ENCODE results near the gene ZNF672. TPM values are rescaled to one million over a fixed set of nuclear protein-coding genes. Genes with fewer than 3 reads are reported as not detected.
"Not testable (repeated sequence)": the region's sequence is repeated elsewhere in the genome, so short reads cannot be mapped to it uniquely, and the experiment has no call there.

ZNF672 gene
- polyA plus RNA-seq (ENCODE audit: insufficient read length in 10 of 10) = 10 to 100 TPM; 14.7 to 18.2 (median 16.4) TPM
- long read RNA-seq, donor 1, partial matches to known transcripts = 0 of 1 reads
- long read RNA-seq, donor 1, other reads (novel, unspliced or antisense) = 0 of 1 reads
- long read RNA-seq, donor 2, partial matches to known transcripts = 0 of 2 reads
- long read RNA-seq, donor 2, other reads (novel, unspliced or antisense) = 0 of 2 reads
- long read RNA-seq, donor 3 = 0 reads
- long read RNA-seq, donor 4, transcript ZNF672-201 (4 exons, 2,989 nt) = major isoform, 5 of 6 reads
- long read RNA-seq, donor 4, partial matches to known transcripts = 0 of 6 reads
- long read RNA-seq, donor 4, other reads (novel, unspliced or antisense) = 0 of 6 reads
- long read RNA-seq, donor 5, transcript ZNF672-201 (4 exons, 2,989 nt) = major isoform, 6 of 6 reads
- long read RNA-seq, donor 5, partial matches to known transcripts = 0 of 6 reads
- long read RNA-seq, donor 5, other reads (novel, unspliced or antisense) = 0 of 6 reads
- long read RNA-seq, donor 6, transcript ZNF672-201 (4 exons, 2,989 nt) = major isoform, 5 of 6 reads
- long read RNA-seq, donor 6, partial matches to known transcripts = 0 of 6 reads
- long read RNA-seq, donor 6, other reads (novel, unspliced or antisense) = 0 of 6 reads
- long read RNA-seq, donor 7, partial matches to known transcripts = 0 of 1 reads
- long read RNA-seq, donor 7, other reads (novel, unspliced or antisense) = 0 of 1 reads
- long read RNA-seq, donor 8, partial matches to known transcripts = 0 of 3 reads
- long read RNA-seq, donor 8, other reads (novel, unspliced or antisense) = 0 of 3 reads
- long read RNA-seq, donor 9, partial matches to known transcripts = 0 of 3 reads
- long read RNA-seq, donor 9, other reads (novel, unspliced or antisense) = 0 of 3 reads

DNA sequence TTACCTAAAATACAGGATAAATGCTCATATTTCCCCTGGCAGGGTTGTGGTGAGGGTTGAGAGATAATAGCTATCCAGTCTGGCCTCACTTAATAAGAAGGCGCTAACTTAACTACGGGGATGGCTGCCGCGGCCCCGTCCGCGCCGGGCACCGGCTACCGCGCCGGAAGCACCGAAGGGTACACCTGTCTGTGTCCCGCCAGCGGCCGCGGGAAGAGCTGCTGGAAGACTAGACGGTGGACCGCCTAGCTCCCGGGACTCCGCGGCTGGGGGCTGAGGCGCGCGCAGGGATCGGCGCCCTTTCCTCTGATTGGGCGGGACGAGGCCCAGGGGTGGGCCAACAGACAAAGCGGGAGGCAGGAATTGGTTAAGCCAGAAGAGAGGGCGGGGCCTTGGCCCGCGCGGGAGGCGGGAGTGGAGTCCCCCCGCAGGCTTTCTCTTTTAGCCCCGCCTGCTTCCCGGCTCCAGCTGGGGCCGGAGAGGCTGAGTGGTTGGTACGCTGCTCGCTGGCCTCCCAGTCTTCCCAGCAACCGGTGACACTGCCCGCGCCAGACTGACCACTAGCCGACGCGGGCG, at the start of gene ZNF672:
Gene ZNF672, plus strand, starts transcription at position 444 of the 576 bp plus-strand sequence. CDS start 9,051 bp downstream, outside the sequence.
- peak; percentile 98 to 99 (median 99) for DNase-seq

DNA sequence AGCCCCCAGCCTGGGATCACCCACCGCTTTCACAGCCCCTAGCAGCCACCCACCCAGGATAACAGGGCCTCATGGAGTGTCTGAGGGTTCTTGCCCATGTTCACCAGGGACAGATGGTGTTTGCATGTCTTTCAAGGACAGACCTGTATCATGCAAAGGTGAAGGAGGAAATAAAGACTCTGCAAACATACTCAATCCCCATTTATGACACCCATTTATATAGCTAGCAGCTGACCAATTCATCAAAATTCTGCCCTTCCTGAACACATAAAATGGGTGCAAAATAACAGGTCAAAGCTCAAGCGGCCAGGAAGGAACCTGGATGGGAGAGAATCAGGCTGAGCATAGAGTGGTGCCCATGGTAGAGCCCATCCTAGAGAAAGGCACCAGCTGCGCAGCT, 49.7 kb upstream of the ZNF672 start:
- DNase-seq = no peak

DNA sequence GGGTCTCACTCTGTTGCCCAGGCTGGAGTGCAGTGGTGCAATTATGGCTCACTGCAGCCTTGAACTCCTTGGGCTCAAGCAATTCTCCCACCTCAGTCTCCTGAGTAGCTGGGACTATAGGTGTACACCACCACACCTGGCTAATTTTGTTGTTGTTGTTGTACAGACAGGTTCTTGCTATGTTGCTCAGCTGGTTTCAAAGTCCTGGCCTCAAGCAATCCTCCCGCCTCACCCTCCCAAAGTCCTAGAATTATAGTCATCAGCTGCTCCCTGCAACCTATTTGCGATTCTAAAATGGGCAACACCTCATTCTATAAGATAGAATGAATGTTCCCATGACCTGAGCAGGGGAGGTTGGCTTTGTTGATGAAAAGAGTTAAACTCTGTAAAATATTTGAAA, 48.7 kb upstream of the ZNF672 start:
- not testable (repeated sequence) for DNase-seq

DNA sequence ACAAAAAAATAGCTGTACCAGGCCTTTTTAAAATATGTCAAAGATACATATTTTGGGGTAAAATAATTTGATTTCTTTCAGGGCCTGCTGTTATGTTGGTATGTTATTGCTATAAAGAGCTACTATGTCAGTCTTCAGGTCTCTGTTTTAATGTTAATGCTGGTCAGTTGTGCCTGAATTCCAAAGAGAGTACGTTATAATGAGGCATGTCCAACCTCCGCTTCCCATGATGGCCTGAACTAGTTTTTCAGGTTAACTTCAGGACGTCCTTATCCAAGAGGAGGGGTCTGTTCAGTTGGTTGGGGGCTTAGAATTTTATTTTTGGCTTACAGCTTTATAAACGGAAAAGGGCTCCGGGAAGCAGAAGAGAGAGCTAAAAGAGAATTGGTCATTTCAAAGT, 47.6 kb upstream of the ZNF672 start:
- DNase-seq = no peak

DNA sequence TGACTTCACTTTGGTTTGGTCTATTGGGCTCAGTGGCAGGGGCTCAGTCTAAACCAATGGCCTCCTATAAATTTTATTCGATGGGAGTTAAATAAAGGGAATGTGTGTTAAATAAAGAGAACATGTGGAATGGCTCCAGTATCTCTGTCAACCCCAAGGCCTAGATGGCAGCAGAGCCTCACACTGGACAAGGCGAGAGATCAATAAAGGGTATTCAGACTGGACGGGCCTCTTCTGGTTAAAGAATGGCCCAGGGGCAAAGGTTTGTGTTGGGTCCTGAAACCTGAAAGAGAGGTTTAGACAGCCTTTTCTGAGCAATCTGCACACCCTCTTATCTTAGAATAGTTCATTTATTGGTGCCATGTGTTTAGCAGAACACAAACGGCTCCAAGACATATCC, 47.0 kb upstream of the ZNF672 start:
- no peak for DNase-seq

DNA sequence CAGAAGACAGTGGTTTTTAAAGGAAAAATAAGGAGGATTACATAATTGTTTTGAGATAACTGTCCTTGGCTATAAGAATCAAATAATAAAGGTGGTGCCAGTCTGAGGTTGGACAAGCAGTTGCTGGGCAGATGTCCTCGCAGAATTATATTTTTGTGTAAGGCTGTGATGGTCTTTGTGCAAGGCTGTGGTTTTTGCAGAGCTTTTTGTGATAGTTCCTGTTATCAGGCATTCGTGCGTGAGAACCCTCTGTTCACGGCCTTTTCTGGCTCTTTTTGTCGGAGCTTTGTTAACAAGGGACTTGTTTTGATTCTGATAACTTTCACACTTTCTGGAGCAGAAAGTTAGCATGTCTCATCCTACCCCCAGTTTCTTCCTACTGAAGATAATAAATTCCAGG, 45.7 kb upstream of the ZNF672 start:
- no peak for DNase-seq

DNA sequence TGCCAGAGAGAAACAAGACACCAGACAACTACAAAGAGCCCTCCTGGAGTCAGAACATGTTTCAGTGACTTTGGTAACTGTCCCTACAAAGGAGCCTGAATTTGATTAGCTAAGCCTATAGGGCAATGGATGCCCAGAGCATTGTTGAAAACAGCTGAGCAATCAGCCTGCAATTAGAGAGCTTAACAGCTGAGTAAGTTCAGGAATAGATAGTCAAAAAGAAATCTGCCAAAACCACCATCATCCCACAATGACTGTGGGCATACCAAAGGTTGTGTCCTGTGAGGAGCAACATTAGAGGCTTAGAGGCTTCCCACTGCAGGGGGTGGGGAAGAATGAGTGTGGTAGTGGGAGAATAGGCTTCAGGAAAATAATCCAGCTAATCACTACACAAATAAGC, 44.4 kb upstream of the ZNF672 start:
- DNase-seq = no peak

DNA sequence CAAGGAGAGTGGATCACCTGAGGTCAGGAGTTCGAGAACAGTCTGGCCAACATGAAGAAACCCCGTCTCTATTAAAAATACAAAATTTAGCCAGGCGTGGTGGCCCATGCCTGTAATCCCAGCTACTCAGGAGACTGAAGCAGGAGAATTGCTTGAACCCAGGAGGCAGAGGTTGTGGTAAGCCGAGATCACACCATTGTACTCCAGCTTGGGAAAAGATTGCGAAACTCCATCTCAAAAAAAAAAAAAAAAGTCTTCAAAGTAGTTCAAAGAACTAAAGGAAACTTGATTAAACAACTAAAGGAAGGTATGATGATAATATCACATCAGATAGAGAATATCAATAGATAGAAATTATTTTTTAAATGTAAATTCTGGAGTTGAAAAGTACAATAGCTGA, 43.4 kb upstream of the ZNF672 start:
- DNase-seq = not testable (repeated sequence)

DNA sequence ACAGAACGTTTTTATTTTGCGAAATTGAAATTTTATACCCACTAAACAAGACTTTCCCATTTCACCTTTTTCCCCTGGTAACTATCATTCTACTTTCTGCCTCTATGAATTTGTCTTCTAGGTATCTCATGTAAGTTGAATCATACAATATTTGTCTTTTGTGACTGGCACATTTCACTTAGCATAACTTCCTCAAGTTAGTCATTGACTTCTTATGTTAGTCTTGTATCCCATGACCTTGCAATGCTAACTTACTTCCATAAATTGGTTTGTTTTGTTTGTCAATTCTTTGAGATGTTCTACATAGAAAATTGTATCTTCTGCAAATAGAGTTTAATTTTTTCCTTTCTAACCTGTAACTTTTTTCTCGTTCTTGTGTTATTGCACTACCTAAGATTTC, 39.2 kb upstream of the ZNF672 start:
- no peak for DNase-seq

DNA sequence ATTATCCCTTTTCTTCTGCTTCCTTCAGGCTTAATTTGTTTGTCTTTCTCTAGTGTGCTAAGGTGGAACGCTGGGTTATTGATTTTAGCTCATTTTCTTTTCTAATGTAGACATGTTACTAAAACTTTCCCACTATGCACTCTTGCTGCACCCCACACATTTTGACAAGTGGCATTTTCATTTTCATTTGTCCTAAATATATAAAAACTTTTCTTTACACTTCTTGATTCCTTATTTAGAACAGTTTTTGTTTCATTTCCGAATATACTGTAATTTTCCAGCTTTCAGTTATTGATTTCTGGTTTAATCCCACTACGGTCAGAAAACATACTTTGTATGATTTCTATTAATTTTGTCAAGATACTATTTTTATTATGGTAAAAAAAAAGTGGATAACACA, 37.6 kb upstream of the ZNF672 start:
- DNase-seq = no peak

DNA sequence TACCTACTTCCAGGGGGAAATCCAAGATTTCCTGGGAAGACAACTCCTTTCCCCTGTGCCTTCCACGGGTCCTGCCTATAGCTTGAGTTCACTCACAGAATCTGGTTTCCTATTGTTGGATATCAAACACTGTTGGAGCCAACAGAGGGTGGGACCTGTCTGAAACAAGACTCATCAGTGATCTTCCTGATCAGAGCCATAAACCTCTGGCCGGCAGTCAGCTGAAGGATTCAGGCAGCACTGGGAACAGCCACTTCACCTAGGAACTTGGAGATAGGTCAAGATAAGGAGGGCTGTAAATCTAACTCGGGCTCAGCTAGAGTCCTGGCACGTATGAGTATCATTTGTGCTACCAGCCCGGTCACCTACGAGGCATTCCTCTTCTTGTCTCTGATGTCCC, 35.6 kb upstream of the ZNF672 start:
- DNase-seq = no peak

DNA sequence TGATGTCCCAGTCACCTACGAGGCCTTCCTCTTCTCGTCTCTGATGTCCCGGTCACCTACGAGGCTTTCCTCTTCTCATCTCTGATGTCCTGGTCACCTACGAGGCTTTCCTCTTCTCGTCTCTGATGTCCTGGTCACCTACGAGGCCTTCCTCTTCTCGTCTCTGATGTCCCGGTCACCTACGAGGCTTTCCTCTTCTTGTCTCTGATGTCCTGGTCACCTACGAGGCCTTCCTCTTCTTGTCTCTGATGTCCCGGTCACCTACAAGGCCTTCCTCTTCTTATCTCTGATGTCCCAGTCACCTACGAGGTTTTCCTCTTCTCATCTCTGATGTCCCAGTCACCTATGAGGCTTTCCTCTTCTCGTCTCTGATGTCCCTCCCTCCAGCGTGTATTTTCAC, 34.5 kb upstream of the ZNF672 start:
- DNase-seq = not testable (repeated sequence)

DNA sequence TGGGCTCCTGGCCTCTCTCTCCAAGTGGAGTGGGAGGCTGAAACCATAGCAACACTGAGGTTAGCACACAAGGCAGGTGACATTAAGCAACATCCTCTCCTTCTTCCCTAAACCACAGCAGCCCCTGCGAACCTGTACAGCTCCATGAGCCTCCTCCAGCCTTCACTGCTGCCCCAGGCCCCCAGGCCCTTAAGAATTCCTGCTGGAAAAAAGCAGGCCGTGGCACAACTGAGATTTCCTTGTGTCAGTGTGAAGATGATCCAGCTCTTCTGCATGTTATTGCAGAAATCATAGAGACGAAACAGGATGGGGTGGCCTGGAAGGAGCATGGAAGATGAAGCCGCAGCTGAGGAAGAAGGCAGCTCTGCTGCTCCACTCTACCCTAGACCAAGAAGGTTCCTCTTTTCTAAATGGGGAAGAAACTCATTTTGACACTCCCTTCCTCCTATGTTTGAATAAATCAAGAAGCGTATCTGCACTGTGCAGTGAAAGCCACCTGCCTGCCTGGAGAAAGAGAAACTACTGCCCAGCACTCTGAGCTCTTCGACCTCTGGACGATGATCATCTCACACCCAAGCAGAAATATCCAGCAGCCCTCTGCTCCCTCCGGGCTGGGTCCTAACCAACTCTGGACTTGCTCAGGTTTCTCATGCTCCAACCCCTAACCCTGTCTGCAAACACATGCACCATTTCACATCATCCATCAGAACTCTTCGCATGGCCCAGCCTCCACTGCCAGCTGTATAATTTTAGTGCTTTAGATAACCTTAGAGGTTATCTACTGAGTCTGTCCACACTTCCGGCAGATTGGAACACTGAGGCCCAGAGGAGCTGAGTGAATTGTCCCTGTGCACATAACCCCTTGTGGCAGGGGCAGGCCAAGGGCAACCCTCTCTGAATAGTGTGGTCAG, 33.0 kb upstream of the ZNF672 start:
- DNase-seq = no peak

DNA sequence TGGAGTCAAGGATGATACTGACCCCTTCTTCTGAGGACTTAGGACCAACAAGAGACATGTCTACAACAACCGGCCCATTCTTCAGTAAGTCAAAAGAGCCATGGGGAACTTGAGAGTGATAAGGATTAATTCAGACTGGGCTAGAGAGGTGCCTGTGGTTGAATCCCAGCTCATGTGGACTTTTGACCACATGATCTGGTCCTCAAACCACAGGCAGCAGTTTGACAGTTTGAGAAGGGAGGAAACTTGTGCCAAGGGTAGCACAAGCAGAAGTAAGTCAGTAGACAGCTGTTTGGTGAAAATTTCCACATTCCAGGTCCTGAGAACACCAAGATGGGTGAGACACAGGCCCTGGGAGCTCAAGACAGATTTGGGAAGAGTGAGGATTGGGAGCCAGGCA, 32.1 kb upstream of the ZNF672 start:
- no peak for DNase-seq

DNA sequence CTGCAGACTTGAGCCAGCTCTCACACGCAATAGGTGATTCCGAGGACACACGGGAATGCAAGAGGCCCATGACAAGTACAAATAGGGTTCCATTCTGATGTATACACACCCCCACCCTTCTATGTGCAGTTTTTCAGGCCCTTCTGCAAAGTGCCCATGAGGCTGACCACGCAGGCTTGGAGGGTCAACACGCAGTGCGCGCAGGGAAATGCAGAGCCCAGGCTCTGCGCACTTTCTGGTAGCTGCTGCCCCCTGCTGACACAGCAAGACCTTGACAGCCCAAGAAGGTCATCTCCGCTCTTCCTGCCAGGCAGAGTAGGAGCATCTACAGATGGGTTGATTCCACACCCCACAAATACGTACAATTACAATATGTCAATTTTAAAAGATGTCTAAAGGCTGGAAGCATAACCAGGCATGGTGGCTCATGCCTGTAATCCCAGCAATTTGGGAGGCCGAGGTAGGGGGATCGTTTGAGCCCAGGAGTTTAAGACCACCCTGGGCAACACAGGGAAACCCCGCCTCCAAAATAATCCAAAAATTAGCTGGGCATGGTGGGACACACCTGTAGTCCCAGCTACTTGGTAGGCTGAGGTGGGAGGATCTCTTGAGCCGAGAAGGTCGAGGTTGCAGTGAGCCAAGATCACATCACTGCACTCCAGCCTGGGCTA, 30.8 kb upstream of the ZNF672 start:
- DNase-seq = peak in 2 of 3 donors; percentile 28 to 32

DNA sequence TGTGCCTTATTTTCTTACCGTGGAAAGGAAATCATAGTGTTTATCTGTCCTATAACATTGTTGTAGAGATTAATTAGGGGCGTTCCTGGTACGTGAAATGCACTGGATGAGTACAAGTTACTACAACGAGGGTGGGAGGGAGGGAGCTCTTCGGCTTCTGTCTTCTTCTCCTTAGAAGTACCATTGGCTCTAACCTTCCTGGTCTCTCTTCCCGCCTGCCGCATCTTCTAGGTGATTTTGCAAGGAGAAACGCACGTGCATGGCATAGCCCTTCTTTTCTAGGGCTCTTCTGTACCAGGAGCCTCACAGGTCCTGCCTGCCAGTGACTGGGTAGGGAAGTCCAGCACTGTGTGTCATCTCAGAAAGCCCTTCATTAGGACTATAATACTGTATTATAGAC, 29.1 kb upstream of the ZNF672 start:
- DNase-seq = no peak

DNA sequence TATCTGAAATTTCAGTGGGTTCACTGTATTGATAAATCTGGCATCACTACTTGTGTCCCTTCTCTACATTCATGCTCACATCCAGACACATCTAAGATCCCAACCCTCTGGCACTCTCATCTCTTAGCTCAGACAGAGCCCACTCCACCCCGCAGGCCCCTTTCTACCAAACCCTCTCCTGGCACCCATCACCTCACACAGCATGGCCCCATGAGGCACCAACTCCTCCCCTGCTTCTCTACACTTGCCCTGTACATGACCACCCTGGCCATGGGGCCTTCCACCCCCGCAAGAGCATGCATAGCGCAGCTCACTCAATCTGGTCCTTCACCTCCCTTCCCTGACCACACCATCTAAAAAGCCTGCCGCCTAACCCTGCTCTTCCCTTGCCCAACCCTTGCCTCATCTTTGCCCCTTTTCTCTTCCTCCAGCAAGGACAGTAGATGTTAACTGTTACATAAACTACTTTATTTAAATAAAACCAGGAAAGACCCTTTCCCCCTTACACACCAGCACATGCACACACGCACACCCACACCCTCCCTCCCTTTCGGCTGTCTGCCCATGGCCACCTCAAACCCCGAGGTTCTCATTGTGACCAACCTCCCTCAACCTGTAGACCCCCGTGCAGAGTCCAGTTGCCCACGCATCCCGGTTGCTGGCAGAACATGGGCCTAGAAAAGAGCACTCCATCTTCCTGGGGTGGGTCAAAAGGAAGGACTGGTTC, 27.9 kb upstream of the ZNF672 start:
- DNase-seq = no peak

DNA sequence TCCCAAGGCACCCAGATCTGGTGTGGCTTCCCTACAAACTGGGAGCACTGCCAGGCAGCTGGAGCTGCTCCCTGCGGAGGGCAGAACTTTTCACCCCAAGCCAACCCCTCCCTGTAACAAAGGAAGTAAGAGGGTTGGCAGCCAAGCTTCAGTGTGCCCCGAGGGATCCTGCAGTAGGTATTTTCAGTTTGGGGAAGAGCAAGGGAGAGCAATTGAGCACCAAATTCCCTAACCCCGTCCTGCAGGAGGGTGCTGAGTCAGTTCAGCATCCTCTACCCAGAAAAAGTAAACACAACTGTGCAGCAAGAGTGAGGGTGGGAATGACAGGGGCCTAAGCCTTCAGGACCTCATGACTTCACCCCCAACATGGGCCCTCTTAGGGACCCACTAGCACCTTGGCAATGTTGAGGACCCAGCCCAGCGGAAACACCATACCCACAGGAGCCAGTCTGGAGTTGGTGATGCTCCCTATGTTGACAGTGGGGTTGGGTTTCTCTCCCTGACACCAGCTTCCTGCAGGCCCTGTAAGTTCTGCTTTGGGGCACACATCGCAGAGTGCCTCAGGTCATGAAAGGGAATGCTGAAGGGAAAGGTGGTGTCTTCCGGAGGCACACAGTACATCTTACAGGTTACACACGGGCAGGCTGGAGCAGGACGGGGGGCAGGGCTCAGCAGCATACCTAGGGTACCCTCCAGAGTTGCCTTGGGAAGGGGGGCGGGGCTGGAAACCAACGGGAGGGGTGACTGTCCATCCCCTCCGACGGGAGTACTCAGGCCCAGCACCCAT, 27.1 kb upstream of the ZNF672 start:
- DNase-seq = no peak
